Lower leg skin (tissue), 3 donors: Measurements from ENCODE around the gene ENOPH1.

Experiments used
- POLR2A ChIP-seq, 2 donors: fragments of 450-650 bp; IDR thresholded peaks; one replicate each; pipeline ENCODE4 v1.6.1; 2016 to 2017; ENCODE audit warnings: antibody characterized with exemption in 2 of 2, mild to moderate bottlenecking in 1 of 2, moderate library complexity in 1 of 2
- TF ChIP-seq, protein P1 (sequence below), 3 donors: fragments of 450-650 bp; IDR thresholded peaks; one replicate each; pipeline ENCODE4 v1.5.1; 2016; ENCODE audit warnings: antibody characterized with exemption in 3 of 3, mild to moderate bottlenecking in 3 of 3, moderate library complexity in 2 of 3

GRCh38 chr4:82450966-82451755 lies 20.8 kb downstream of the ENOPH1 start:
- TF ChIP-seq, protein P1, sequence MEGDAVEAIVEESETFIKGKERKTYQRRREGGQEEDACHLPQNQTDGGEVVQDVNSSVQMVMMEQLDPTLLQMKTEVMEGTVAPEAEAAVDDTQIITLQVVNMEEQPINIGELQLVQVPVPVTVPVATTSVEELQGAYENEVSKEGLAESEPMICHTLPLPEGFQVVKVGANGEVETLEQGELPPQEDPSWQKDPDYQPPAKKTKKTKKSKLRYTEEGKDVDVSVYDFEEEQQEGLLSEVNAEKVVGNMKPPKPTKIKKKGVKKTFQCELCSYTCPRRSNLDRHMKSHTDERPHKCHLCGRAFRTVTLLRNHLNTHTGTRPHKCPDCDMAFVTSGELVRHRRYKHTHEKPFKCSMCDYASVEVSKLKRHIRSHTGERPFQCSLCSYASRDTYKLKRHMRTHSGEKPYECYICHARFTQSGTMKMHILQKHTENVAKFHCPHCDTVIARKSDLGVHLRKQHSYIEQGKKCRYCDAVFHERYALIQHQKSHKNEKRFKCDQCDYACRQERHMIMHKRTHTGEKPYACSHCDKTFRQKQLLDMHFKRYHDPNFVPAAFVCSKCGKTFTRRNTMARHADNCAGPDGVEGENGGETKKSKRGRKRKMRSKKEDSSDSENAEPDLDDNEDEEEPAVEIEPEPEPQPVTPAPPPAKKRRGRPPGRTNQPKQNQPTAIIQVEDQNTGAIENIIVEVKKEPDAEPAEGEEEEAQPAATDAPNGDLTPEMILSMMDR (IDR thresholded peaks at IDR 0.05): no peak
- no peak for TF ChIP-seq POLR2A (IDR thresholded peaks at IDR 0.05)
